ENCODE results near the gene FEZ2. TPM values are rescaled to one million over a fixed set of nuclear protein-coding genes. Genes with fewer than 3 reads are reported as not detected.

The FEZ2 gene
- total RNA-seq (100 to 1,000 TPM in 1 of 9 donors, 10 to 100 TPM in 8; 46.5 to 103 (median 65.2) TPM), polyA plus RNA-seq (10 to 100 TPM; 13.9 to 92.8 (median 29.8) TPM)
- long read RNA-seq, donor 1, transcript FEZ2-204 (8 exons, 1,931 nt), result major isoform, 19 of 46 reads
- long read RNA-seq, donor 1, partial matches to known transcripts, result 21 of 46 reads
- long read RNA-seq, donor 1, other reads (novel, unspliced or antisense), result 0 of 46 reads
- long read RNA-seq, donor 2, full-length matches to known transcripts, result 14 of 23 reads
- long read RNA-seq, donor 2, partial matches to known transcripts, result 9 of 23 reads
- long read RNA-seq, donor 2, other reads (novel, unspliced or antisense), result 0 of 23 reads
- long read RNA-seq, donor 3, transcript FEZ2-204 (8 exons, 1,931 nt), result major isoform, 19 of 23 reads
- long read RNA-seq, donor 3, partial matches to known transcripts, result 0 of 23 reads
- long read RNA-seq, donor 3, other reads (novel, unspliced or antisense), result 0 of 23 reads
- long read RNA-seq, donor 4, partial matches to known transcripts, result 4 of 9 reads
- long read RNA-seq, donor 4, other reads (novel, unspliced or antisense), result 5 of 9 reads
- long read RNA-seq, donor 5, transcript FEZ2-204 (8 exons, 1,931 nt), result major isoform, 19 of 30 reads
- long read RNA-seq, donor 5, partial matches to known transcripts, result 4 of 30 reads
- long read RNA-seq, donor 5, other reads (novel, unspliced or antisense), result 4 of 30 reads
- long read RNA-seq, donor 6, partial matches to known transcripts, result 2 of 6 reads
- long read RNA-seq, donor 6, other reads (novel, unspliced or antisense), result 4 of 6 reads
- long read RNA-seq, donor 7, transcript FEZ2-204 (8 exons, 1,931 nt), result major isoform, 6 of 18 reads
- long read RNA-seq, donor 7, partial matches to known transcripts, result 11 of 18 reads
- long read RNA-seq, donor 7, other reads (novel, unspliced or antisense), result 0 of 18 reads
- long read RNA-seq, donor 8, transcript FEZ2-210 (7 exons, 1,869 nt), result minor isoform, 7 of 41 reads
- long read RNA-seq, donor 8, transcript FEZ2-204 (8 exons, 1,931 nt), result major isoform, 16 of 41 reads
- long read RNA-seq, donor 8, partial matches to known transcripts, result 14 of 41 reads
- long read RNA-seq, donor 8, other reads (novel, unspliced or antisense), result 0 of 41 reads
- long read RNA-seq, donor 9, transcript FEZ2-204 (8 exons, 1,931 nt), result major isoform, 15 of 49 reads
- long read RNA-seq, donor 9, partial matches to known transcripts, result 33 of 49 reads
- long read RNA-seq, donor 9, other reads (novel, unspliced or antisense), result 0 of 49 reads
- long read RNA-seq, donor 10, partial matches to known transcripts, result 0 of 10 reads
- long read RNA-seq, donor 10, other reads (novel, unspliced or antisense), result 0 of 10 reads

- TF ChIP-seq POLR2A (IDR thresholded peaks at IDR 0.05) (peak in 1 of 2 donors; percentile 68), CTCF (IDR thresholded peaks at IDR 0.05) (no peak)
- no peaks in the 10 kb centered on the region for H3K36me3 ChIP-seq (replicated peaks in 1 of 2)
- H3K9me3 ChIP-seq (replicated peaks in 1 of 3), result no peaks in the 10 kb centered on the region
- DNase-seq, result peak; percentile 71 to 83 (median 80)
- peak within 1 kb of the TSS; percentile 1 to 100 (median 81) for H3K4me3 ChIP-seq
- H3K27me3 ChIP-seq, result no peaks in the 10 kb centered on the region
- 0 to 2% (median 1%) methylated on average over 17 to 81 of the region's 81 CpGs for WGBS, 4 donors
- intact Hi-C loops (cut with DNase I), result no loop called here
- peak within 1 kb of the TSS in 4 of 5 donors; percentile 92 to 100 (median 98) for H3K27ac ChIP-seq
- H3K4me1 ChIP-seq (replicated peaks in 1 of 2), result peaks cover 10 to 23% of the 10 kb centered on the region in 2 donors
Measured at GRCh38 chr2:36597532-36598377, at the start of gene FEZ2. TSS of gene FEZ2 (minus strand) at chr2:36598168. CDS start at chr2:36598142, 26 bp downstream.

- intact Hi-C loops (cut with DNase I), result no loop called here
Measured at GRCh38 chr2:36634981-36635597, 37.1 kb upstream of the FEZ2 start.

More at GRCh38 chr2:36634981-36635597, 37.1 kb upstream of the FEZ2 start:
- DNase-seq, result no peak
- no peak for TF ChIP-seq POLR2A (IDR thresholded peaks at IDR 0.05)
- no peak for TF ChIP-seq CTCF (IDR thresholded peaks at IDR 0.05)
- Histone ChIP-seq H3K4me3 (no peak overlapping the region), H3K27ac (no peak overlapping the region), H3K9me3 (replicated peaks in 1 of 3) (no peaks in the 10 kb centered on the region), H3K36me3 (replicated peaks in 1 of 2) (no peaks in the 10 kb centered on the region), H3K4me1 (replicated peaks in 1 of 2) (no peaks in the 10 kb centered on the region), H3K27me3 (no peaks in the 10 kb centered on the region)
- 71 to 90% (median 84%) methylated on average over 3 of the region's 3 CpGs for WGBS, 4 donors

Measured in adrenal gland (tissue), 19 donors.